Stomach smooth muscle (tissue), 2 donors: ENCODE results near the gene POC1B.

ENCODE experiments used
- H3K27ac ChIP-seq: one replicate; pipeline ENCODE4 v1.7.0; 2013; ENCODE audit warnings: mild to moderate bottlenecking, low read length, inconsistent platforms
- H3K27me3 ChIP-seq, 2 donors: one replicate each; pipeline ENCODE4 v1.7.0; 2013; ENCODE audit warnings: low read length in 2 of 2; ENCODE audit not compliant: insufficient read depth in 2 of 2, control insufficient read depth in 1 of 2
- H3K36me3 ChIP-seq, 2 donors: one replicate each; pipeline ENCODE4 v1.7.0; 2013; ENCODE audit warnings: low read length in 2 of 2; ENCODE audit not compliant: control insufficient read depth in 2 of 2, insufficient read depth in 2 of 2
- H3K4me1 ChIP-seq: one replicate; pipeline ENCODE4 v1.7.0; 2013; ENCODE audit warnings: low read length; ENCODE audit not compliant: control insufficient read depth, insufficient read depth
- H3K4me3 ChIP-seq, 2 donors: one replicate each; pipeline ENCODE4 v1.7.0; 2013; ENCODE audit warnings: low read length in 2 of 2
- H3K9ac ChIP-seq, 2 donors: one replicate each; pipeline ENCODE4 v1.7.0; 2013; ENCODE audit warnings: low read length in 2 of 2, mild to moderate bottlenecking in 1 of 2
- H3K9me3 ChIP-seq, 2 donors: one replicate each; pipeline ENCODE4 v1.7.0; 2013; ENCODE audit warnings: low read length in 2 of 2; ENCODE audit not compliant: control insufficient read depth in 2 of 2
- donor health status: healthy.
- donor health status: Pancreatic carcinoma.

Gene POC1B

GRCh38 chr12:89437231-89437630 is 88.6 kb downstream of the POC1B start:
- Histone ChIP-seq H3K4me3 (no peak overlapping the region), H3K27ac (no peak overlapping the region), H3K4me1 (no peaks in the 10 kb centered on the region), H3K36me3 (no peaks in the 10 kb centered on the region), H3K9ac (no peak overlapping the region), H3K9me3 (no peaks in the 10 kb centered on the region), H3K27me3 (no peaks in the 10 kb centered on the region)

- H3K27me3 ChIP-seq = no peaks in the 10 kb centered on the region
- H3K9me3 ChIP-seq = no peaks in the 10 kb centered on the region
- no peak overlapping the region for H3K27ac ChIP-seq
- H3K9ac ChIP-seq = no peak overlapping the region
- no peaks in the 10 kb centered on the region for H3K36me3 ChIP-seq
- H3K4me1 ChIP-seq = no peaks in the 10 kb centered on the region
- H3K4me3 ChIP-seq = no peak overlapping the region
Measured at GRCh38 chr12:89436062-89436461, 89.8 kb downstream of the POC1B start.

- Histone ChIP-seq H3K4me3 (no peak overlapping the region), H3K27ac (no peak overlapping the region), H3K9ac (no peak overlapping the region), H3K4me1 (no peaks in the 10 kb centered on the region), H3K36me3 (no peaks in the 10 kb centered on the region), H3K27me3 (no peaks in the 10 kb centered on the region), H3K9me3 (no peaks in the 10 kb centered on the region)
Measured at GRCh38 chr12:89433634-89434033, 92.2 kb downstream of the POC1B start.

GRCh38 chr12:89432396-89432795 is 93.5 kb downstream of the POC1B start:
- Histone ChIP-seq H3K4me1 (no peaks in the 10 kb centered on the region), H3K4me3 (no peak overlapping the region), H3K9ac (no peak overlapping the region), H3K36me3 (no peaks in the 10 kb centered on the region), H3K27ac (no peak overlapping the region), H3K9me3 (no peaks in the 10 kb centered on the region), H3K27me3 (no peaks in the 10 kb centered on the region)

- Histone ChIP-seq H3K36me3 (peaks cover 0 to 3% of the 10 kb centered on the region in 2 donors), H3K27ac (no peak overlapping the region)
Measured at GRCh38 chr12:89429528-89429927, 96.3 kb downstream of the POC1B start.

GRCh38 chr12:89427508-89428156 is 98.2 kb downstream of the POC1B start:
- H3K9ac ChIP-seq = no peak overlapping the region
- H3K9me3 ChIP-seq = no peaks in the 10 kb centered on the region
- no peak overlapping the region for H3K27ac ChIP-seq
- no peaks in the 10 kb centered on the region for H3K4me1 ChIP-seq
- H3K36me3 ChIP-seq = peaks cover 0 to 3% of the 10 kb centered on the region in 2 donors
- no peaks in the 10 kb centered on the region for H3K27me3 ChIP-seq
- no peak overlapping the region for H3K4me3 ChIP-seq

More at GRCh38 chr12:89429528-89429927, 96.3 kb downstream of the POC1B start:
- Histone ChIP-seq H3K9me3 (no peaks in the 10 kb centered on the region), H3K9ac (no peak overlapping the region), H3K4me1 (no peaks in the 10 kb centered on the region), H3K27me3 (no peaks in the 10 kb centered on the region), H3K4me3 (no peak overlapping the region)

- H3K36me3 ChIP-seq = peaks cover 0 to 3% of the 10 kb centered on the region in 2 donors
- H3K4me3 ChIP-seq = no peak overlapping the region
- H3K4me1 ChIP-seq = no peaks in the 10 kb centered on the region
- no peak overlapping the region for H3K27ac ChIP-seq
- H3K9me3 ChIP-seq = no peaks in the 10 kb centered on the region
- H3K9ac ChIP-seq = no peak overlapping the region
- no peaks in the 10 kb centered on the region for H3K27me3 ChIP-seq
Measured at GRCh38 chr12:89424846-89425245, 101.0 kb downstream of the POC1B start.

GRCh38 chr12:89424389-89424788 is 101.5 kb downstream of the POC1B start:
- H3K36me3 ChIP-seq = peaks cover 0 to 3% of the 10 kb centered on the region in 2 donors
- no peak overlapping the region for H3K9ac ChIP-seq
- H3K27me3 ChIP-seq = no peaks in the 10 kb centered on the region
- H3K4me1 ChIP-seq = no peaks in the 10 kb centered on the region
- no peaks in the 10 kb centered on the region for H3K9me3 ChIP-seq
- no peak overlapping the region for H3K4me3 ChIP-seq
- no peak overlapping the region for H3K27ac ChIP-seq

- no peaks in the 10 kb centered on the region for H3K27me3 ChIP-seq
- no peaks in the 10 kb centered on the region for H3K9me3 ChIP-seq
- no peak overlapping the region for H3K27ac ChIP-seq
- H3K4me3 ChIP-seq = no peak overlapping the region
- no peaks in the 10 kb centered on the region for H3K4me1 ChIP-seq
- peaks cover 0 to 3% of the 10 kb centered on the region in 2 donors for H3K36me3 ChIP-seq
- H3K9ac ChIP-seq = no peak overlapping the region
Measured at GRCh38 chr12:89421092-89421835, 104.6 kb downstream of the POC1B start.

- no peaks in the 10 kb centered on the region for H3K27me3 ChIP-seq
- no peaks in the 10 kb centered on the region for H3K36me3 ChIP-seq
- H3K4me3 ChIP-seq = no peak overlapping the region
- H3K9me3 ChIP-seq = no peaks in the 10 kb centered on the region
- no peaks in the 10 kb centered on the region for H3K4me1 ChIP-seq
- H3K27ac ChIP-seq = no peak overlapping the region
- H3K9ac ChIP-seq = no peak overlapping the region
Measured at GRCh38 chr12:89418228-89418910, 107.5 kb downstream of the POC1B start.
